PC-3 (cell line): ENCODE results near the gene ACAP2. TPM values are rescaled to one million over a fixed set of nuclear protein-coding genes. Genes with fewer than 3 reads are reported as not detected.

Experiments used
- ATAC-seq: fragments of 200-7000 bp; cut with Tn5 transposase; 2 replicates; pipeline ENCODE4 v1.9.1; 2020; ENCODE audit warnings: mild to moderate bottlenecking, moderate library complexity
- BruUV-seq: library from RNA; stranded (reverse); fragments of 400-500 nt; replicated peaks from 2 replicates; lab custom pipeline; 2021; lab: Mats Ljungman, UMichigan
- CTCF ChIA-PET: fragments of 300-600 bp; sonication (Branson Sonifier 250); formaldehyde crosslinking; loops from one replicate; lab custom pipeline; 2022; ENCODE audit warnings: antibody characterized with exemption; lab: Charles Lee
- POLR2A ChIA-PET: fragments of 300-600 bp; sonication (Branson Sonifier 250); formaldehyde crosslinking; loops from one replicate; lab custom pipeline; 2022; ENCODE audit warnings: antibody characterized with exemption; ENCODE audit not compliant: unreplicated experiment; lab: Charles Lee
- DNase-seq: peaks from one replicate; pipeline ENCODE4 v3.0.0-alpha.2; 2015
- H2AFZ ChIP-seq: fragments of 300-600 bp; sonication (generic); 2 replicates; pipeline ENCODE4 v1.6.0; 2016; ENCODE audit warnings: antibody characterized with exemption, low read length
- H3F3A ChIP-seq: fragments of 300-600 bp; sonication (generic); one replicate; pipeline ENCODE4 v1.6.0; 2017; ENCODE audit warnings: antibody characterized with exemption, low read length, control low read depth, mild to moderate bottlenecking; ENCODE audit not compliant: unreplicated experiment
- H3K27ac ChIP-seq: fragments of 300-600 bp; sonication (generic); 2 replicates; pipeline ENCODE4 v1.5.1; 2016; ENCODE audit warnings: mild to moderate bottlenecking, low read length
- H3K27me3 ChIP-seq: fragments of 300-600 bp; sonication (generic); 2 replicates; pipeline ENCODE4 v1.6.1; 2016; ENCODE audit warnings: low read length, mixed read lengths
- H3K36me3 ChIP-seq: fragments of 300-600 bp; sonication (generic); 2 replicates; pipeline ENCODE4 v1.6.1; 2016; ENCODE audit warnings: low read depth, mixed run types, low read length, mixed read lengths
- H3K4me1 ChIP-seq: fragments of 300-600 bp; sonication (generic); 2 replicates; pipeline ENCODE4 v1.5.1; 2016; ENCODE audit warnings: low read length; ENCODE audit not compliant: insufficient read depth
- H3K4me2 ChIP-seq: fragments of 300-600 bp; sonication (generic); 2 replicates; pipeline ENCODE4 v1.6.0; 2016; ENCODE audit warnings: low read length
- H3K4me3 ChIP-seq: fragments of 300-600 bp; sonication (generic); 2 replicates; pipeline ENCODE4 v1.5.1; 2016; ENCODE audit warnings: mild to moderate bottlenecking, low read length, mixed read lengths
- H3K79me2 ChIP-seq: fragments of 300-600 bp; sonication (generic); 2 replicates; pipeline ENCODE4 v1.6.1; 2017; ENCODE audit warnings: low read length, mixed read lengths
- H3K9ac ChIP-seq: fragments of 300-600 bp; sonication (generic); 2 replicates; pipeline ENCODE4 v1.6.0; 2016; ENCODE audit warnings: mild to moderate bottlenecking, low read length
- H3K9me2 ChIP-seq: fragments of 300-600 bp; sonication (generic); replicated peaks from 2 replicates; pipeline ENCODE4 v1.6.1; 2016; ENCODE audit warnings: mixed run types, low read length, mixed read lengths
- H3K9me3 ChIP-seq: fragments of 300-600 bp; sonication (generic); 2 replicates; pipeline ENCODE4 v1.6.1; 2016; ENCODE audit warnings: low read length, mixed read lengths
- H4K20me1 ChIP-seq: fragments of 300-600 bp; sonication (generic); 2 replicates; pipeline ENCODE4 v1.6.1; 2016; ENCODE audit warnings: low read length, mixed read lengths
- EZH2 ChIP-seq: fragments of 300-600 bp; sonication (generic); IDR thresholded peaks from one replicate; pipeline ENCODE4 v1.6.1; 2017; ENCODE audit warnings: antibody characterized with exemption, mild to moderate bottlenecking, low read length; ENCODE audit not compliant: unreplicated experiment
- EZH2phosphoT487 ChIP-seq: fragments of 300-600 bp; sonication (generic); IDR thresholded peaks from 2 replicates; pipeline ENCODE4 v1.6.1; 2018; ENCODE audit warnings: mild to moderate bottlenecking, antibody characterized with exemption, low read length, borderline replicate concordance
- intact Hi-C: fragments of 100-400 bp; cut with micrococcal nuclease; formaldehyde crosslinking; loops from 2 replicates; pipeline ENCODE4 v1.9.0; 2023
- total RNA-seq: library from RNA; depleted of rRNA; stranded (reverse); fragments of >200 nt; gene quantifications from 2 replicates; pipeline ENCODE4 v1.2.3, GENCODE V29; 2014
- TF ChIP-seq, protein P1 (sequence below): fragments of 300-600 bp; sonication (generic); conservative IDR thresholded peaks from 2 replicates; pipeline ENCODE4 v1.5.1; 2017; ENCODE audit warnings: antibody characterized with exemption, low read depth, mild to moderate bottlenecking, low read length

Gene ACAP2
- total RNA-seq, 1 experiment from 2014 or later, result 33.5 TPM

DNA sequence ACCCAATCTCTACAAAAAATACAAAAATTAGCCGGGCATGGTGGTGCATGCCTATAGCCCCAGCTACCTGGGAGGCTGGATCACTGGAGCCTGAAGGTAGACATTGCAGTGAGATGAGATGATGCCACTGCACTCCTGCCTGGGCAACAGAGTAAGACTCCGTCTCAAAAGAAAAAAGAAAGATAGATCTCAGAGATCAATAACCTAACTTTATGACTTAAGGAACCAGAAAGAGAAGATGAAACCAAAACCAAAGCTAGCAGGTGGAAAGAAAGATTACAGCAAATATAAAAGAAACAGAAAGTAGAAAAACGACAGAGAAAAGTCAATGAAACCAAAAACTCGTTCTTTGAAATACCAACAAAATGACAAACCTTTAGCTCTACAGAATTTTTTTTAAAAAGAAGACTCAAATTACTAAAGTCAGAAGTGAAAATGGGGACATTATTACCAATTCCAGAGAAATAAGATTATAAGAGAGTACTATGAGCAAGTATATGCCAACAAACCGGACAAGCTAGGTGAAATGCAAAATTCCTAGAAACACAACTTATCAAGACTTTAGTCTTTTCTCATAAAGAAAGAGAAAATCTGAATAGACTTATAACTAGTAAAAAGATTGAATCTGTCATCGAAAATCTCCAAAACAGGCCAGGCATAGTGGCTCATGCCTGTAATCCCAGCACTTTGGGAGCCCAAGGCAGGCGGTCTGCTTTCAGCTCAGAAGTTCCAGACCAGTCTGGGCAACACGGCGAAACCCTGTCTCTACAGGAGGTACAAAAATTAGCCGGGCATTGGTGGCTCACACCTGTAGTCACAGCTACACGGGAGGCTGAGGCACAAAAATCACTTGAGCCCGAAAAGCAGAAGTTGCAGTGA is 35.0 kb downstream of the ACAP2 start:
- no peaks in the 10 kb centered on the region for H3K9me2 ChIP-seq
- H3K27ac ChIP-seq, result no peak overlapping the region
- H3K27me3 ChIP-seq, result no peaks in the 10 kb centered on the region
- no peaks in the 10 kb centered on the region for H3K9me3 ChIP-seq
- CTCF ChIA-PET, result no interaction called here
- H3K4me3 ChIP-seq, result no peak overlapping the region
- no peak overlapping the region for H2AFZ ChIP-seq
- DNase-seq, result no peak
- H3K79me2 ChIP-seq, result peaks cover 63% of the 10 kb centered on the region
- intact Hi-C loops, result no loop called here
- 0 out of 2 replicates have a peak, but pooled peaks cover 7% of the 10 kb centered on the region for H3K36me3 ChIP-seq
- TF ChIP-seq EZH2, result no peak
- TF ChIP-seq EZH2phosphoT487, result no peak
- TF ChIP-seq, protein P1, sequence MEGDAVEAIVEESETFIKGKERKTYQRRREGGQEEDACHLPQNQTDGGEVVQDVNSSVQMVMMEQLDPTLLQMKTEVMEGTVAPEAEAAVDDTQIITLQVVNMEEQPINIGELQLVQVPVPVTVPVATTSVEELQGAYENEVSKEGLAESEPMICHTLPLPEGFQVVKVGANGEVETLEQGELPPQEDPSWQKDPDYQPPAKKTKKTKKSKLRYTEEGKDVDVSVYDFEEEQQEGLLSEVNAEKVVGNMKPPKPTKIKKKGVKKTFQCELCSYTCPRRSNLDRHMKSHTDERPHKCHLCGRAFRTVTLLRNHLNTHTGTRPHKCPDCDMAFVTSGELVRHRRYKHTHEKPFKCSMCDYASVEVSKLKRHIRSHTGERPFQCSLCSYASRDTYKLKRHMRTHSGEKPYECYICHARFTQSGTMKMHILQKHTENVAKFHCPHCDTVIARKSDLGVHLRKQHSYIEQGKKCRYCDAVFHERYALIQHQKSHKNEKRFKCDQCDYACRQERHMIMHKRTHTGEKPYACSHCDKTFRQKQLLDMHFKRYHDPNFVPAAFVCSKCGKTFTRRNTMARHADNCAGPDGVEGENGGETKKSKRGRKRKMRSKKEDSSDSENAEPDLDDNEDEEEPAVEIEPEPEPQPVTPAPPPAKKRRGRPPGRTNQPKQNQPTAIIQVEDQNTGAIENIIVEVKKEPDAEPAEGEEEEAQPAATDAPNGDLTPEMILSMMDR, result no peak
- BruUV-seq, result no TSS peak
- H3K4me1 ChIP-seq, result no peaks in the 10 kb centered on the region
- 0 out of 2 replicates have a peak, but pooled peaks cover 3% of the 10 kb centered on the region for H4K20me1 ChIP-seq
- POLR2A ChIA-PET, result interaction anchor here (0.6 kb wide), 1 partner anchor 743 kb away, joined by 4 read pairs; no protein-coding TSS in a partner anchor
- no peaks in the 10 kb centered on the region for H3F3A ChIP-seq
- no peak for ATAC-seq
- H3K9ac ChIP-seq, result no peak overlapping the region
- H3K4me2 ChIP-seq, result no peak overlapping the region

DNA sequence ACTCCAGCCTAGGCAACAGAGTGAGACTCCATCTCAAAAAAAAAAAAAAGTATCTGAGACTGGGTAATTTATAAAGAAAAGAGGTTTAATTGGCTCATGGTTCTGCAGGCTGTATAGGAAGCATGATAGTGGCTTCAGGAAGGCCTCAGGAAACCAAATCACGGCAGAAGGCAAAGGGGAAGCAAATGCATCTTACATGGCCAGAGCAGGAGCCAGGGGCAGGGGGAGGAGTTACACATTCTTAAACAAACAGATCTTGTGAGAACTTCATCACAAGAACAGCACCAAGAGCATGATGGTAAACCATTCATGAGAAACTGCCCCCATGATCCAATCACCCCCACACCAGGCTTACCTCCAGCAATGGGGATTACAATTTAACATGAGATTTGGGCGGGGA is 37.2 kb downstream of the ACAP2 start:
- intact Hi-C loops, result no loop called here
- no peaks in the 10 kb centered on the region for H3K4me1 ChIP-seq
- peaks cover 68% of the 10 kb centered on the region for H3K79me2 ChIP-seq

More for the DNA sequence above, 37.2 kb downstream of the ACAP2 start:
- Histone ChIP-seq H3K4me3 (no peak overlapping the region), H3K9me3 (no peaks in the 10 kb centered on the region), H3K9ac (no peak overlapping the region), H4K20me1 (0 out of 2 replicates have a peak, but pooled peaks cover 3% of the 10 kb centered on the region), H3K9me2 (no peaks in the 10 kb centered on the region), H3K36me3 (0 out of 2 replicates have a peak, but pooled peaks cover 3% of the 10 kb centered on the region), H3K27ac (no peak overlapping the region), H2AFZ (no peak overlapping the region), H3K4me2 (no peak overlapping the region), H3K27me3 (no peaks in the 10 kb centered on the region), H3F3A (no peaks in the 10 kb centered on the region)
- DNase-seq (no peak), ATAC-seq (no peak)
- TF ChIP-seq, protein P1, result no peak
- no peak for TF ChIP-seq EZH2
- ChIA-PET CTCF (no interaction called here), POLR2A (no interaction called here)
- no TSS peak for BruUV-seq
